Left ventricle myocardium inferior (tissue), 1 donor: ENCODE measurements around the gene C20orf141. TPM values are rescaled to one million over a fixed set of nuclear protein-coding genes. Genes with fewer than 3 reads are reported as not detected.

ENCODE experiments used
- DNase-seq: peaks from one replicate; pipeline ENCODE4 v3.0.0-alpha.2; 2020
- H3K27ac ChIP-seq: fragments of 200-600 bp; replicated peaks from 2 replicates; pipeline ENCODE4 v1.8.0; 2021
- H3K27me3 ChIP-seq: fragments of 200-600 bp; 2 replicates; pipeline ENCODE4 v1.8.0; 2021; ENCODE audit warnings: low read depth
- H3K36me3 ChIP-seq: fragments of 200-600 bp; 2 replicates; pipeline ENCODE4 v1.8.0; 2021
- H3K4me1 ChIP-seq: fragments of 200-600 bp; 2 replicates; pipeline ENCODE4 v1.8.0; 2021
- H3K4me3 ChIP-seq: fragments of 200-600 bp; 2 replicates; pipeline ENCODE4 v1.8.0; 2021; ENCODE audit warnings: mild to moderate bottlenecking, moderate library complexity
- H3K9me3 ChIP-seq: fragments of 200-600 bp; replicated peaks from 2 replicates; pipeline ENCODE4 v1.8.0; 2021
- CTCF ChIP-seq: fragments of 200-600 bp; IDR thresholded peaks from 2 replicates; pipeline ENCODE4 v1.8.0; 2021; ENCODE audit warnings: antibody characterized with exemption, mild to moderate bottlenecking, borderline replicate concordance
- intact Hi-C: fragments of 100-400 bp; cut with micrococcal nuclease; formaldehyde crosslinking; loops from one replicate; pipeline ENCODE4 v1.11.0; 2022
- total RNA-seq: library from RNA; stranded (reverse); fragmentation: NEBNext Ultra II Directional; extraction: Animal tissue kit (Norgen Biotek cat#: 25700); gene quantifications from one replicate; pipeline ENCODE4 v1.2.1, GENCODE V29; 2021
- donor health status: DM: no; HTN: yes; CAD: no; lungs with severe emphysema.

C20orf141 gene
- total RNA-seq, 1 donor from 2014 or later, result not detected

GRCh38 chr20:2794202-2794748 is 20.5 kb upstream of the C20orf141 start:
- Histone ChIP-seq H3K4me3 (no peak overlapping the region), H3K36me3 (no peaks in the 10 kb centered on the region), H3K27ac (no peak overlapping the region), H3K4me1 (peaks cover under 1% of the 10 kb centered on the region), H3K27me3 (peaks cover 99% of the 10 kb centered on the region), H3K9me3 (no peaks in the 10 kb centered on the region)
- no peak for TF ChIP-seq CTCF
- intact Hi-C loops, result no loop called here
- DNase-seq, result no peak

- no peak for TF ChIP-seq CTCF
- Histone ChIP-seq H3K9me3 (no peaks in the 10 kb centered on the region), H3K36me3 (no peaks in the 10 kb centered on the region), H3K4me3 (no peak overlapping the region), H3K27ac (no peak overlapping the region), H3K4me1 (peaks cover 7% of the 10 kb centered on the region), H3K27me3 (peaks cover 99% of the 10 kb centered on the region)
- intact Hi-C loops, result no loop called here
- DNase-seq, result no peak
Measured at GRCh38 chr20:2794866-2795447, 19.8 kb upstream of the C20orf141 start.

GRCh38 chr20:2795451-2795850 is 19.3 kb upstream of the C20orf141 start:
- Histone ChIP-seq H3K27ac (no peak overlapping the region), H3K4me1 (peaks cover 12% of the 10 kb centered on the region), H3K4me3 (no peak overlapping the region), H3K9me3 (no peaks in the 10 kb centered on the region), H3K27me3 (peaks cover 99% of the 10 kb centered on the region), H3K36me3 (no peaks in the 10 kb centered on the region)
- TF ChIP-seq CTCF, result no peak
- DNase-seq, result no peak
- intact Hi-C loops, result no loop called here

GRCh38 chr20:2796011-2796660 is 18.7 kb upstream of the C20orf141 start:
- H3K36me3 ChIP-seq, result no peaks in the 10 kb centered on the region
- peaks cover 19% of the 10 kb centered on the region for H3K4me1 ChIP-seq
- no peak for TF ChIP-seq CTCF
- no peaks in the 10 kb centered on the region for H3K9me3 ChIP-seq
- H3K27ac ChIP-seq, result no peak overlapping the region
- DNase-seq, result no peak
- H3K27me3 ChIP-seq, result peaks cover 100% of the 10 kb centered on the region
- no peak overlapping the region for H3K4me3 ChIP-seq
- intact Hi-C loops, result no loop called here

GRCh38 chr20:2797136-2797983 is 17.4 kb upstream of the C20orf141 start:
- intact Hi-C loops, result no loop called here
- DNase-seq, result no peak
- H3K4me1 ChIP-seq, result peaks cover 20% of the 10 kb centered on the region
- H3K9me3 ChIP-seq, result no peaks in the 10 kb centered on the region
- no peak for TF ChIP-seq CTCF
- peaks cover 100% of the 10 kb centered on the region for H3K27me3 ChIP-seq
- no peak overlapping the region for H3K4me3 ChIP-seq
- H3K27ac ChIP-seq, result no peak overlapping the region
- no peaks in the 10 kb centered on the region for H3K36me3 ChIP-seq
